ENCODE data around the gene APBA2.

- TF ChIP-seq ZNF384 (IDR thresholded peaks at IDR 0.05; ENCODE audit: borderline replicate concordance, low read depth, low read length) (no peak), NFYB (IDR thresholded peaks at IDR 0.05; ENCODE audit: insufficient read depth, low read depth, low read length) (no peak), CEBPB (IDR thresholded peaks at IDR 0.05; ENCODE audit: borderline replicate concordance in 1 of 2, low read depth in 2 of 2, low read length in 2 of 2) (no peak), GABPA (IDR thresholded peaks at IDR 0.05; ENCODE audit: low read depth) (no peak)
Measured at GRCh38 chr15:29062179-29062591, 176.4 kb downstream of the APBA2 start.
